Skeletal muscle satellite cell (primary cell): Measurements from ENCODE around the gene RRP9.
"Not testable (repeated sequence)": the region's sequence is repeated elsewhere in the genome, so short reads cannot be mapped to it uniquely, and the experiment has no call there.

Experiments
- H3K27me3 ChIP-seq: 2 replicates; pipeline ENCODE4 v1.7.0; 2013; ENCODE audit warnings: low read length; ENCODE audit not compliant: control insufficient read depth, insufficient read depth
- H3K36me3 ChIP-seq: 2 replicates; pipeline ENCODE4 v1.7.0; 2013; ENCODE audit warnings: mild to moderate bottlenecking, control low read depth, low read length; ENCODE audit not compliant: insufficient read depth
- H3K4me1 ChIP-seq: 2 replicates; pipeline ENCODE4 v1.7.0; 2013; ENCODE audit warnings: low read length; ENCODE audit not compliant: control insufficient read depth, insufficient read depth
- H3K4me2 ChIP-seq: 2 replicates; pipeline ENCODE4 v1.7.0; 2013; ENCODE audit warnings: mild to moderate bottlenecking, low read length
- H3K4me3 ChIP-seq: 2 replicates; pipeline ENCODE4 v1.7.0; 2013; ENCODE audit warnings: low read length
- H3K9ac ChIP-seq: 2 replicates; pipeline ENCODE4 v1.7.0; 2013; ENCODE audit warnings: mild to moderate bottlenecking, low read depth, low read length, moderate library complexity
- H3K9me3 ChIP-seq: replicated peaks from 2 replicates; pipeline ENCODE4 v1.7.0; 2013; ENCODE audit warnings: mild to moderate bottlenecking, control low read depth, low read length

RRP9 gene

DNA sequence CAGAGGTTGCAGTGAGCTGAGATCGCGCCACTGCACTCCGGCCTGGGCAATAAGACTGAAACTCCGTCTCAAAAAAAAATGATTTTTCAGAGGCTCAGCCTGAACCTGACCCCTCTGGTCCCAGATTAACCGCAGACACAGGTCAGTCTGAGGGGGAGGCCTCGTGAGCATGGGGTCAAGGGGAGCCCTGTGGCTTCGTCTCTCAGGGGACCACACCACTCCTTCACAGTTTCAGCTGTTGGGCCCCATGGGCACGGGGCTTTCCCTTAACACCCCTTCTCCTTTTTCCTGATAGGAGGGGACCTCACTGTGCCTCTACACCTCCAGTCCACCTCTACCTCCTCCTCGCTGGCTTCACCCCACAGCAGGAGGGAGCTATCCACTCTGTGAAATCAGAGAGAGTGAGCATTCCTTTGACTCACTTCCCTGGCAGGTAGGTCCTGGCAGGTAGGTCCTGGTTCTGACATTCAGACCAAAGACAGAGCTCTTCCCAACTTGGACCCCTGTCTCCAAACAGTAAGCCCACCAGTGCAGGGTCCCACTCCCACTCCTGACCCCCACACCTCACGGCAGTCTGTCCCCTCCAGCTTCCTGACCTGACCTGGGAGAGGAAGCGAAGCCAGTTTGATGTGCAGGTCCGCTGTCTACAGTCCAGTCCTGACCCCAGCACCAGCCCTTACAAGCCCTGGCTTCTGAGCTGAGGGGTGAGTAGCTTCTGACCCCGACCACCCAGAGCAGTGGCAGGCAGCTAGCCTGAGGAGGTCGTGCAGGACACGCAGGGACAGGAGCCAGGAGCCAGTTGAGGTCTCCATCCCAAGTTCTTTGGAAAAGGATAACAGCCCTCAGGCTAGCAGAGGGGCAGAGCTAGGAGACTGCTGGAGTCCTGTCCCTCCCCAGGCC lies 9.0 kb downstream of the RRP9 start:
- Histone ChIP-seq H3K4me1 (no peaks in the 10 kb centered on the region), H3K27me3 (no peaks in the 10 kb centered on the region), H3K9me3 (no peaks in the 10 kb centered on the region), H3K4me2 (no peak overlapping the region), H3K9ac (no peak overlapping the region), H3K4me3 (no peak overlapping the region), H3K36me3 (peaks cover 42% of the 10 kb centered on the region)

DNA sequence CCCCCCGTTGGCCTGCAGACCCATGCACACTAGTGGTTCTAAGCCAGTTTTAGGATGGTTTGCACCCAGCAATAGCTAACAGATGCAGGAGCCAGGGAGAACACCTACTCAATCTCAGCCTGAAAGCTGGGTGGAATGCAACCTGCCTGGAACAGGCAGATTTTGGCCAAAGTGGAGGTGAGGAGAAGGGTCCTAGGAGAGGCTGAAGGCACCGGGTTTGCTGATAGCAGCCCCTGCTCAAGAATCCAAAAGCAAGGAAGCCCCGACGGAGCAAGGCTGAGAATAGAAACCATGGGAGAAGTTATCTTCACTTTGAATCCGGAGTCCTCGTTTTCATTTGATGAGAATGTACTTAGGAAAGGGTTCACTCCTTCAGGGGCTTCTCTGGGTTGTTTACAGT lies 9.9 kb downstream of the RRP9 start:
- Histone ChIP-seq H3K4me2 (no peak overlapping the region), H3K9me3 (no peaks in the 10 kb centered on the region), H3K27me3 (no peaks in the 10 kb centered on the region), H3K4me3 (no peak overlapping the region), H3K9ac (no peak overlapping the region), H3K4me1 (no peaks in the 10 kb centered on the region), H3K36me3 (peaks cover 33% of the 10 kb centered on the region)

DNA sequence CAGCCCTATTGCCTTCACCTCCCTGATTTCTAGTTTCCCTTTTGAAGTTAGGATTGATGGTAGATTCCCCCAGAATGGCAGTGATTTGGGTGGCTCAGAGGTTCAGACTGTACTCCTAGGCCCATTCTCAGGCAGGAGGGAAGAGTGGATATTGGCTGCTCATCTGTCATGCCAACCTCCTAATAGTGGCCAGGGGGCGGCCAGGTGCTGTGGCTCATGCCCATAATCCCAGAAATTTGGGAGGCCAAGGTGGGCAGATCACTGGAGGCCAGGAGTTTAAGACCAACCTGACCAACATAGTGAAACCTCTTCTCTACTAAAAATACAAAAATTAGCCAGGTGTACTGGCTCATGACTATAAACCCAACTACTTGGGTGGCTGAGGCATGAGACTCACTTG lies 11.3 kb downstream of the RRP9 start:
- H3K9me3 ChIP-seq, result no peaks in the 10 kb centered on the region
- H3K4me1 ChIP-seq, result no peaks in the 10 kb centered on the region
- peaks cover 24% of the 10 kb centered on the region for H3K36me3 ChIP-seq
- H3K4me2 ChIP-seq, result no peak overlapping the region
- H3K27me3 ChIP-seq, result no peaks in the 10 kb centered on the region
- H3K4me3 ChIP-seq, result no peak overlapping the region
- H3K9ac ChIP-seq, result no peak overlapping the region

DNA sequence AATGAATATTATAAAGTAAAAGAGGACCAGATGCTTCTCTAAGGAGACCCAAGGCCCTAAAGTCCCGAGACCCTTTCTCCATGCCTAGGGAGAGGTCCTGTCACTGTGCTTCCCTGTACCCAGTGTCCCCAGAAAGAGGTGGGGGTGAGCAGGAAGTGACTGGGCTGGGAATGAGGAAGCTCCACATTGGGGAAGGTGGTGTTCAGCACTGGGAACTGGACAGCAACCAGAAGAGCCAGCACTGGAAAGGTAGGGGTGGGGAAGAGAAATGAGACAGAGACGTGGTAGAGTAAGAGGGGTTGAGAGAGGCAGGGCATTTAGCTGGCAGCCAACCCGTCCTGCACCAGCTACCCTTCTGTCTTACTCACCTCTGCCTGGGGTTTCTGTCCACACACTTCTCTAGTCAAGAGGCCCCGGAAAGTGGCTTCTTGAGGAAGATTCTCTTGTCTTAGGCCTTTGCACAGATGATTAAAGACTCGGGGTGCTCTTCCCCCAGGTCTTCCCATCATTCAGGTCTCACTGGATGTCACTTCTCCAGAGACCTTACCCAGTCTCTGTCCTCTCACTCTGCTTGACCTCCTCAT lies 12.2 kb downstream of the RRP9 start:
- H3K9me3 ChIP-seq, result no peaks in the 10 kb centered on the region
- peaks cover 16% of the 10 kb centered on the region for H3K36me3 ChIP-seq
- H3K9ac ChIP-seq, result no peak overlapping the region
- no peaks in the 10 kb centered on the region for H3K27me3 ChIP-seq
- H3K4me1 ChIP-seq, result no peaks in the 10 kb centered on the region
- no peak overlapping the region for H3K4me2 ChIP-seq
- no peak overlapping the region for H3K4me3 ChIP-seq

DNA sequence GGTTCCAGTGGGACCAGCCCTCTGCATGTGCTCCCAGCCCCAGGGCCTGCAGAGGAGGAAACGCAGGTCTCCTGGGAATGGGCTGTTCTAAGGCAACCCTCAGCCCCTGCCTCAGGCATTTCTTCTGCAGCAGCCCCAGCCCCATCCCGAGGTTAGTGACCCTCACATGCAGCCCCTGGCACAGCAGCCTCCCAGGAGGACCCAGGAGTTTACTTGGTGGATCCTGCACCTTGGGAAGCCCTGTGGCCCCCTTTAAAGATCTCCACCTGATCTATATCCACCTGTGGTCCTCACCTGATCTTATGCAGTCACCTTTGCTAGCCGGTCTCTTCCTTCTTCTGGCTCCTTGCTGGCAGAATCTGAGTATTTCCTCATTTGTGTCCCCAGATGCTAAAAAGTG lies 12.7 kb downstream of the RRP9 start:
- H3K4me1 ChIP-seq, H3K9me3 ChIP-seq, H3K9ac ChIP-seq, H3K4me2 ChIP-seq, H3K4me3 ChIP-seq, H3K27me3 ChIP-seq: not testable (repeated sequence)
- peaks cover 10% of the 10 kb centered on the region for H3K36me3 ChIP-seq

DNA sequence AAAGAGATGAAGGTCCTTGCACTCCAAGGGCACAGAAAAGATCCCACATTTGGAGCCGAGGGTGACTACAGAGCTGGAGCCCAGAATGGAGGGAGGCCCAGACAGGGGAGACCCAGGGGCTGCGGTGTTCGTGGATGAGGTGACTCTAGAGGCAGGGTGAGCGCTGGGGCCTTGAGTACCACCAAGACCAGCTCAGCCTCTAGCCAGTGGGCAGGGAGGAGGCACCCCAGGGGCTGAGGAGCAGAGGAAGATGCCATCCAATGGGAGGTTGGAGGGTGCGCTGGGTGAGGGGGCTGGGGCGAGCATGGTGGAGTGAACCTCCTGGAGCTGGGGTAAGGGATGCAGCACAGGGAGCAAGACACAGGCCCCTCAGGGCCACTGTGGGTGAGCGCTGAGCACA lies 13.3 kb downstream of the RRP9 start:
- no peaks in the 10 kb centered on the region for H3K9me3 ChIP-seq
- H3K4me3 ChIP-seq, result no peak overlapping the region
- H3K4me1 ChIP-seq, result no peaks in the 10 kb centered on the region
- peaks cover 5% of the 10 kb centered on the region for H3K36me3 ChIP-seq
- no peak overlapping the region for H3K9ac ChIP-seq
- no peaks in the 10 kb centered on the region for H3K27me3 ChIP-seq
- H3K4me2 ChIP-seq, result no peak overlapping the region

DNA sequence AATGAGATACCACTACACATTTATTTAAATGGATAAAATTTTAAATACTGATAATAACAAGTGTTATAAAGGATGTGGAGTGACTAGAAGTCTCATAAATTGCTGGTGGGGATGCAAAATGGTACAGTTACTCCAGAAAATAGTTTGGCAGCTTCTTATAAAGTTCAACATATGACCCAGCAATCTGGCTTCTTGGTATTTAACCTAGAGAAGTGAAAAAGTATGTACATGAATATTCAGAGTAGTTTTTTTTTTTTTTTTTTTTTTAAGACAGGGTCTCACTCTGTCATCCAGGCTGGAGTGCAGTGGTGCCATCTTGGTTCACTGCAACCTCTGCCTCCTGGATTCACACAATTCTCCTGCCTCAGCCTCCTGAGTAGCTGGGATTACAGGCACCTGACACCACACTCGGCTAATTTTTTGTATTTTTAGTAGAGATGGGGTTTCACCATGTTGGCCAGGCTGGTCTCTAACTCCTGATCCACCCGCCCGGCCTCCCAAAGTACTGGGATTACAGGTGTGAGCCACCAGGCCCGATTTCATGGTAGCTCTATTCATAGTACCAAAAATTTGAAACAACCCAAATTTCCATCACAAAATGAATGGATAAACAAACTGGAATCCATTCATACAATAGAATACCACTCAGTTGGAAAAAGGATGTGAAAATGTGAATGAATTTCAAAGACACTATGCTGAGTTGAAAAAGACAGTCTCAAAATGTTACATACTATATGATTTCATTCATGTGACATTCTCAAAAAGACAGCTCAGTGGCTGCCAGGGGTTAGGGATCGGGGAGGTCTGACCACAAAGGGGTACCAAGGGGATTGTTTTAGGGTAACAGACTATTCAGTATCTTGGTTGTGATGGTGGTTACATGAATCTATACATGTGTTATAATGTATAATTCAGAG lies 14.4 kb downstream of the RRP9 start:
- Histone ChIP-seq H3K9me3 (no peaks in the 10 kb centered on the region), H3K4me1 (no peaks in the 10 kb centered on the region), H3K4me2 (no peak overlapping the region), H3K27me3 (no peaks in the 10 kb centered on the region), H3K36me3 (peaks cover 3% of the 10 kb centered on the region), H3K4me3 (no peak overlapping the region), H3K9ac (no peak overlapping the region)

DNA sequence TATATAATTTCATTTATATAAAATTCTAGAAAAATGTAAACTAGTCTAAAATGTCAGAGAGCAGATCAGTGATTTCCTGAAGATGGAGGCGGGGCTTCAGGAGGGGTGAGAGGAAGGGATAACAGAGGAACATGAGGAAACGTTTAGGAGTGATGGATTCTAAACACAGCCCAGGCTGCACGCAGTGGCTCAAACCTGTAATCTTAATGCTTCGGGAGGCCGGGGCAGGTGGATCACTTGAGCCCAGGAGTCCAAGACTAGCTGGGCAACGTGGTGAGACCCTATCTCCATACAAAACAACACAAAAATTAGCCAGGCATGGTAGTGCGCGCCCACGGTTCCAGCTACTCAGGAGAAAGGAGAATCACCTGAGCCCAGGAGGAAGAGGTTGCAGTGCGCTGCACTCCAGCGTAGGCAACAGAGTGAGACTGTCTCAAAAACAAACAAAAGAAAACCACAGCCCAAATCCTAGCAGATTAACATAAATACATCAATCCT lies 20.6 kb downstream of the RRP9 start:
- no peak overlapping the region for H3K9ac ChIP-seq
- H3K4me3 ChIP-seq, result no peak overlapping the region
- no peaks in the 10 kb centered on the region for H3K36me3 ChIP-seq
- H3K9me3 ChIP-seq, result no peaks in the 10 kb centered on the region
- H3K4me2 ChIP-seq, result no peak overlapping the region
- H3K4me1 ChIP-seq, result no peaks in the 10 kb centered on the region
- peaks cover 14% of the 10 kb centered on the region for H3K27me3 ChIP-seq

DNA sequence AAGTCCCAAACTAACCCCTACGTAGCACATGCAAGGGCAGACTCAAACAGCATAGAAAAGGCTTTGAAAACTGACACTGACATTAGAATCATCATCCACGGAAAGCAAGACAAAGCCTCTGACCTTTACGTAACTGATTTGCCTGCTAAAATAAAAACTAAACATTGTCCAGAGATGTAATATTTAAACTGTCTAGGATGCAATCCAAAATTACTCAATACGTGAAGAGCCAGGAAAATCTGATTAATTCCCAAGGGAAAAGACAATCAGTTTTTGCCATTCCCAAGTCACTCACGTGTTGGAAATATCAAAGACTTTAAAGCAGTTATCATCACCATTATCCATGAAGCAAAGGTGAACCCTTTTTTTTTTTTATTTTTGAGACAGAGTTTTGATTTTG lies 25.3 kb downstream of the RRP9 start:
- Histone ChIP-seq H3K4me3 (no peak overlapping the region), H3K27me3 (peaks cover 14% of the 10 kb centered on the region), H3K36me3 (no peaks in the 10 kb centered on the region), H3K4me1 (no peaks in the 10 kb centered on the region), H3K9ac (no peak overlapping the region), H3K9me3 (no peaks in the 10 kb centered on the region), H3K4me2 (no peak overlapping the region)

DNA sequence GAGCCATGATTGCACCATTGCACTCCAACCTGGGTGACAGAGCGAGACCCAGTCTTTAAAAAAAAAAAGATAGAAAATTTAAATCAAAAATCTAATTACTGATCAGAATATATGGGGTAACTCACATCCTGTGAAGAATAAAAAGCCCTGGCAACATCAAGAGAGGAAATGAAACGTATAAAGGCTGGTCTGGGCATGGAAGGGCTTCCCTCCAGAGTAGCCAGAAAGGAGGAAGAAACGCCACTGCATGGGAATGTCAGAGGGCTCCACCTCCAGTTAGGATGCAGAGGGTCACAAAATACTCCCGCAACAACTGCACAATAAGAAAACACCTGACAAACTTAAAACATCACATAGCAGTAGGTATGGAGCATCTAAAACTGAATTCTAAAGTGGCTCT lies 33.7 kb downstream of the RRP9 start:
- no peaks in the 10 kb centered on the region for H3K36me3 ChIP-seq
- H3K9ac ChIP-seq, result no peak overlapping the region
- H3K4me3 ChIP-seq, result no peak overlapping the region
- no peaks in the 10 kb centered on the region for H3K4me1 ChIP-seq
- no peak overlapping the region for H3K4me2 ChIP-seq
- no peaks in the 10 kb centered on the region for H3K9me3 ChIP-seq
- H3K27me3 ChIP-seq, result no peaks in the 10 kb centered on the region

DNA sequence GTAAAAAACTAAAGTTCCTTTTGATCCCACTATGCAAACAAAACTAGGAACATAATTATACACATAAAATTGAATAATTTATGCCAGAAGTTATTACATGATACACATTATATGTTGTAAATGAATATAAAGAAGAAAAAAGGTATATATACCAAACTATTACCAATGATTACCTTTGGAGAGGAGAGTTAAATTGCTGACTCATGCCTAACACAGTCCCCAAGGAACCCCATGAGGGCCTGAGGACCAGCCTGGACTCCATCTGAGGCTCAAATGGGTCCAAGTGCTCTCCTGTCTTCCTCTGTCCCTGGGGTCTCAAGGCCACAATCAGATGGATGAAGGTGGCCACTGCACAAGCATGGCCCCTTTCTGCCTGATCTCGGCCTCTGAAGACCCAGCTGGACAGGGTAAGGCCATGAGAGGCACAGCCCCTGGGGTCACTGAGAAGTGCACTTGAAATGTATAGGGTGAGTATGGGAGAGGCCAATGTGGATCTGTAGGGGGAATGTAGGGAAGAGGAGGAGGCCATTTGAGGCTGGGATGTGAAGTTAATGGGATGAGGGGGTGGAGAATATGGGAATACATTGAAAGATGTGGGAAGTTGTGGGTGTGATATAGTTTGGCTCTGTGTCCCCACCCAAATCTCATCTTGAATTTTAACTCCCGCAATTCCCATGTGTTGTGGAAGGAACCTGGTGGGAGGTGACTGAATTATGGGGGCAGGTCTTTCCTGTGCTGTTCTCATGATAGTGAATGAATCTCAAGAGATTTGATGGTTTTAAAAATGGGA lies 37.5 kb downstream of the RRP9 start:
- Histone ChIP-seq H3K4me1 (no peaks in the 10 kb centered on the region), H3K36me3 (no peaks in the 10 kb centered on the region), H3K27me3 (peaks cover 6% of the 10 kb centered on the region), H3K9me3 (no peaks in the 10 kb centered on the region), H3K9ac (no peak overlapping the region), H3K4me3 (no peak overlapping the region), H3K4me2 (no peak overlapping the region)
